PC-3 (cell line): ENCODE measurements around the gene KAZN. TPM values are rescaled to one million over a fixed set of nuclear protein-coding genes. Genes with fewer than 3 reads are reported as not detected.
A peak's percentile ranks its signal among the peaks of the same experiment; 100 is the strongest.

Experiments used
- ATAC-seq: fragments of 200-7000 bp; cut with Tn5 transposase; 2 replicates; pipeline ENCODE4 v1.9.1; 2020; ENCODE audit warnings: mild to moderate bottlenecking, moderate library complexity
- BruUV-seq: library from RNA; stranded (reverse); fragments of 400-500 nt; replicated peaks from 2 replicates; lab custom pipeline; 2021; lab: Mats Ljungman, UMichigan
- CTCF ChIA-PET: fragments of 300-600 bp; sonication (Branson Sonifier 250); formaldehyde crosslinking; loops from one replicate; lab custom pipeline; 2022; ENCODE audit warnings: antibody characterized with exemption; lab: Charles Lee
- POLR2A ChIA-PET: fragments of 300-600 bp; sonication (Branson Sonifier 250); formaldehyde crosslinking; loops from one replicate; lab custom pipeline; 2022; ENCODE audit warnings: antibody characterized with exemption; ENCODE audit not compliant: unreplicated experiment; lab: Charles Lee
- DNase-seq: peaks from one replicate; pipeline ENCODE4 v3.0.0-alpha.2; 2015
- H2AFZ ChIP-seq: fragments of 300-600 bp; sonication (generic); 2 replicates; pipeline ENCODE4 v1.6.0; 2016; ENCODE audit warnings: antibody characterized with exemption, low read length
- H3F3A ChIP-seq: fragments of 300-600 bp; sonication (generic); one replicate; pipeline ENCODE4 v1.6.0; 2017; ENCODE audit warnings: antibody characterized with exemption, low read length, control low read depth, mild to moderate bottlenecking; ENCODE audit not compliant: unreplicated experiment
- H3K27ac ChIP-seq: fragments of 300-600 bp; sonication (generic); 2 replicates; pipeline ENCODE4 v1.5.1; 2016; ENCODE audit warnings: mild to moderate bottlenecking, low read length
- H3K27me3 ChIP-seq: fragments of 300-600 bp; sonication (generic); 2 replicates; pipeline ENCODE4 v1.6.1; 2016; ENCODE audit warnings: low read length, mixed read lengths
- H3K36me3 ChIP-seq: fragments of 300-600 bp; sonication (generic); 2 replicates; pipeline ENCODE4 v1.6.1; 2016; ENCODE audit warnings: low read depth, mixed run types, low read length, mixed read lengths
- H3K4me1 ChIP-seq: fragments of 300-600 bp; sonication (generic); 2 replicates; pipeline ENCODE4 v1.5.1; 2016; ENCODE audit warnings: low read length; ENCODE audit not compliant: insufficient read depth
- H3K4me2 ChIP-seq: fragments of 300-600 bp; sonication (generic); 2 replicates; pipeline ENCODE4 v1.6.0; 2016; ENCODE audit warnings: low read length
- H3K4me3 ChIP-seq: fragments of 300-600 bp; sonication (generic); 2 replicates; pipeline ENCODE4 v1.5.1; 2016; ENCODE audit warnings: mild to moderate bottlenecking, low read length, mixed read lengths
- H3K79me2 ChIP-seq: fragments of 300-600 bp; sonication (generic); 2 replicates; pipeline ENCODE4 v1.6.1; 2017; ENCODE audit warnings: low read length, mixed read lengths
- H3K9ac ChIP-seq: fragments of 300-600 bp; sonication (generic); 2 replicates; pipeline ENCODE4 v1.6.0; 2016; ENCODE audit warnings: mild to moderate bottlenecking, low read length
- H3K9me2 ChIP-seq: fragments of 300-600 bp; sonication (generic); replicated peaks from 2 replicates; pipeline ENCODE4 v1.6.1; 2016; ENCODE audit warnings: mixed run types, low read length, mixed read lengths
- H3K9me3 ChIP-seq: fragments of 300-600 bp; sonication (generic); 2 replicates; pipeline ENCODE4 v1.6.1; 2016; ENCODE audit warnings: low read length, mixed read lengths
- H4K20me1 ChIP-seq: fragments of 300-600 bp; sonication (generic); 2 replicates; pipeline ENCODE4 v1.6.1; 2016; ENCODE audit warnings: low read length, mixed read lengths
- EZH2 ChIP-seq: fragments of 300-600 bp; sonication (generic); IDR thresholded peaks from one replicate; pipeline ENCODE4 v1.6.1; 2017; ENCODE audit warnings: antibody characterized with exemption, mild to moderate bottlenecking, low read length; ENCODE audit not compliant: unreplicated experiment
- EZH2phosphoT487 ChIP-seq: fragments of 300-600 bp; sonication (generic); IDR thresholded peaks from 2 replicates; pipeline ENCODE4 v1.6.1; 2018; ENCODE audit warnings: mild to moderate bottlenecking, antibody characterized with exemption, low read length, borderline replicate concordance
- intact Hi-C: fragments of 100-400 bp; cut with micrococcal nuclease; formaldehyde crosslinking; loops from 2 replicates; pipeline ENCODE4 v1.9.0; 2023
- total RNA-seq: library from RNA; depleted of rRNA; stranded (reverse); fragments of >200 nt; gene quantifications from 2 replicates; pipeline ENCODE4 v1.2.3, GENCODE V29; 2014
- TF ChIP-seq, protein P1 (sequence below): fragments of 300-600 bp; sonication (generic); conservative IDR thresholded peaks from 2 replicates; pipeline ENCODE4 v1.5.1; 2017; ENCODE audit warnings: antibody characterized with exemption, low read depth, mild to moderate bottlenecking, low read length

The KAZN gene
- total RNA-seq, 1 experiment from 2014 or later = 2.0 TPM

DNA sequence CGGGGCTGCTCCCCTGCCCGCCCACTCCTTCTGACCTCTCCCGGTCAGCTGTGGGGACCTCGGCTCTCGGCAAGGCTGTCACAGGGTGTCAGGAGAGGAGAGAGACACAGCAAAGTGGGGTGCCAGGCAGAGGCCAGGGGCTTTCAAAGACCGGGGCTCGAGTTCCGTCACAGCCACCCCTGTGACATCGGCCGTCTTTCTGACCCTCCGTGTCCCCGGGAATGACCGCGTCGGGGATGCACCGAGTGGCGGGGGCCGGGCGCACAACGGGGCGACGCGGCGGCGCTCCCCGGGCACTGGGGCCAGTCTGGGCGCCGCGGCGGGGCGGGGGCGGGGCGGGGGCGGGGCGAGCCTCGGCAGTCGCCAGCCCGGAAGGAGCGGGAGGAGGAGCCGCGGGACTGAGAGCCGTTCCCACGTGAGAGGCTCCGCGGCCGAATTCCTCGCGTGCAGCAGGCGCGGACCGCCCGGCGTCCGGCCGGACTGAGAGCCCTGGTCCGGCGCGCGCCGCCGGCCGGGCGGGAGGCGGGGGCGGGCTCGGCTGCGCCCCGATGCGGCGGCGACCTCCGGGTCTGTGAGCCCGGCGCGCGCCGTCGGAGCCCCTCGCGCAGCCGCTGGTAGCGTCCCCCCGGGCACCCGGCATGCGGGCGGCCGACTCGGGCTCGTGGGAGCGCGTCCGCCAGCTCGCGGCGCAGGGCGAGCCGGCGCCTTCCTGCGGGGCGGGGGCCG is 325.4 kb downstream of the KAZN start:
- intact Hi-C loops = no loop called here
- TF ChIP-seq, protein P1, sequence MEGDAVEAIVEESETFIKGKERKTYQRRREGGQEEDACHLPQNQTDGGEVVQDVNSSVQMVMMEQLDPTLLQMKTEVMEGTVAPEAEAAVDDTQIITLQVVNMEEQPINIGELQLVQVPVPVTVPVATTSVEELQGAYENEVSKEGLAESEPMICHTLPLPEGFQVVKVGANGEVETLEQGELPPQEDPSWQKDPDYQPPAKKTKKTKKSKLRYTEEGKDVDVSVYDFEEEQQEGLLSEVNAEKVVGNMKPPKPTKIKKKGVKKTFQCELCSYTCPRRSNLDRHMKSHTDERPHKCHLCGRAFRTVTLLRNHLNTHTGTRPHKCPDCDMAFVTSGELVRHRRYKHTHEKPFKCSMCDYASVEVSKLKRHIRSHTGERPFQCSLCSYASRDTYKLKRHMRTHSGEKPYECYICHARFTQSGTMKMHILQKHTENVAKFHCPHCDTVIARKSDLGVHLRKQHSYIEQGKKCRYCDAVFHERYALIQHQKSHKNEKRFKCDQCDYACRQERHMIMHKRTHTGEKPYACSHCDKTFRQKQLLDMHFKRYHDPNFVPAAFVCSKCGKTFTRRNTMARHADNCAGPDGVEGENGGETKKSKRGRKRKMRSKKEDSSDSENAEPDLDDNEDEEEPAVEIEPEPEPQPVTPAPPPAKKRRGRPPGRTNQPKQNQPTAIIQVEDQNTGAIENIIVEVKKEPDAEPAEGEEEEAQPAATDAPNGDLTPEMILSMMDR = no peak
- TF ChIP-seq EZH2 = no peak
- no peak for TF ChIP-seq EZH2phosphoT487
- Histone ChIP-seq H3K79me2 (no peaks in the 10 kb centered on the region), H3K9me2 (no peaks in the 10 kb centered on the region), H3K4me3 (no peak overlapping the region), H3K27me3 (peaks cover 17% of the 10 kb centered on the region), H3K9ac (no peak overlapping the region), H3K36me3 (no peaks in the 10 kb centered on the region), H2AFZ (0 out of 2 replicates have a peak overlapping the region, but pooled peaks have one; percentile 48), H3F3A (no peaks in the 10 kb centered on the region), H3K4me1 (peaks cover 5% of the 10 kb centered on the region; the same call in 1 of the 2 replicates), H3K4me2 (peak overlapping the region; percentile 51; the same call in 1 of the 2 replicates), H3K9me3 (no peaks in the 10 kb centered on the region), H4K20me1 (no peaks in the 10 kb centered on the region), H3K27ac (no peak overlapping the region)
- CTCF ChIA-PET = no interaction called here
- ATAC-seq (peak; percentile 50), DNase-seq (peak; percentile 31)
- POLR2A ChIA-PET = no interaction called here
- BruUV-seq = no TSS peak

DNA sequence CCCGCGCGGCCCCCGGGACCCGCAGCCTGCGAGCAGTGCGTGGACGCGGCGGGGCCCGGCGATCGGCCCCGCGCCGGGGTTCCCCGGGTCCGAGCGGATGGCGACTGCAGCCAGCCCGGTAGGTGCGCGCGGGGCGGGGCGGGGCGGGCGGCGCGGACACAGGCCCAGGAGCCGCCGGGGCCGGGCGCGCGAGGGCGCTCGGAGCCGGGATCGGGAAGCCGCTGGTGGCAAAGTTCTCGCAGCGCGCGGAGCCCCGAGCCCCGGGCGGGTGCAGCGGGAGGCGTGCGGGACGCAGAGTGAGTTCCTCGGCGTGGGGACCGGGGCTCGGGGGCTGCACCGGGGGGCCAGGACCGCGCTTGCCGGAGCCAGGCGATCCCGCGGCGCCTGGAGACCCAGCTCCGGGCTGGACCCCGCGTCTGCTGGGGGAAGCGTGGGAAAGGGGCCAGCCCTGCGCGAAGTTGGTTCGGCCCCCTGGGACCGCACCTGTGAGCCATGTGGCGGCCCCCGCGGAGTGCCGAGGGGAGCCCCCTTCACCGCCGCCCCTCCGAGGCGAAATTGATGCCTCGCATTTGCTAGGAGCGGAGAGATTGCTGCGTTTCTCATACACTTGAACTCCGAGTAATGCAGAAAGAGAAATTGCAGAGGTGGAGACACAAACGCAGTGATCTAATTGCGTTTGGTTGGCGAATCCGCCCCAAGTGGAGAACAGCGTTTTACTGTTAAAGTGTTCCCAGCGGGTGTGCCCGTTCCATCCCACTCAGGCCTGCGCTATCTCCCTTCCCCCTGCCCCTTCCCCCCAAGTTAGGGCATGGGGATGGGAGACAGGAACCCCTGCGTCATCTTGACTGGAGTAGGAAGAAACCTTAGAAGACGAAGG is 326.2 kb downstream of the KAZN start:
- Histone ChIP-seq H4K20me1 (no peaks in the 10 kb centered on the region), H3K27ac (no peak overlapping the region), H3K9me3 (no peaks in the 10 kb centered on the region), H3K36me3 (no peaks in the 10 kb centered on the region), H3K4me1 (peaks cover 11% of the 10 kb centered on the region), H3K4me2 (peak overlapping the region; percentile 96), H3K4me3 (peak overlapping the region; percentile 73), H3K27me3 (peaks cover 17% of the 10 kb centered on the region), H3F3A (no peaks in the 10 kb centered on the region), H3K9me2 (no peaks in the 10 kb centered on the region), H2AFZ (peak overlapping the region; percentile 79), H3K9ac (no peak overlapping the region), H3K79me2 (no peaks in the 10 kb centered on the region)
- intact Hi-C loops = no loop called here
- TF ChIP-seq EZH2 (no peak), EZH2phosphoT487 (no peak)
- TF ChIP-seq, protein P1 = no peak
- ChIA-PET CTCF (no interaction called here), POLR2A (no interaction called here)
- peak; percentile 69 for ATAC-seq
- BruUV-seq = no TSS peak
- peak; percentile 36 for DNase-seq
